Measurements from ENCODE around the gene RSBN1L. TPM values are rescaled to one million over a fixed set of nuclear protein-coding genes. Genes with fewer than 3 reads are reported as not detected.

The RSBN1L gene
- total RNA-seq, 5 donors from 2014 or later (not counting 1 experiment from before 2014, with no cell fraction given) = 27.1 to 35.9 (median 32.4) TPM

Other genes starting within 250 kb of the RSBN1L start
- gene PTPN12, start 159.2 kb upstream of the RSBN1L start, total RNA-seq = 10 to 100 TPM; 20.0 to 25.0 (median 21.4) TPM
- 10 to 100 TPM in 3 of 5 donors, 1 to 10 TPM in 2; 3.6 to 13.0 (median 10.6) TPM for gene TMEM60, start 102.0 kb downstream of the RSBN1L start, total RNA-seq
- gene PHTF2, start 102.3 kb downstream of the RSBN1L start, total RNA-seq = 10 to 100 TPM; 19.7 to 35.8 (median 28.0) TPM

All from T-cell (primary cell).